HG03460 (cell line): Measurements from ENCODE around the gene GJA3.

Source experiments
- ATAC-seq: cut with Tn5 transposase; IDR thresholded peaks from one replicate; pipeline ENCODE4 v1.9.1; 2021; ENCODE audit not compliant: unreplicated experiment

GJA3 gene

DNA sequence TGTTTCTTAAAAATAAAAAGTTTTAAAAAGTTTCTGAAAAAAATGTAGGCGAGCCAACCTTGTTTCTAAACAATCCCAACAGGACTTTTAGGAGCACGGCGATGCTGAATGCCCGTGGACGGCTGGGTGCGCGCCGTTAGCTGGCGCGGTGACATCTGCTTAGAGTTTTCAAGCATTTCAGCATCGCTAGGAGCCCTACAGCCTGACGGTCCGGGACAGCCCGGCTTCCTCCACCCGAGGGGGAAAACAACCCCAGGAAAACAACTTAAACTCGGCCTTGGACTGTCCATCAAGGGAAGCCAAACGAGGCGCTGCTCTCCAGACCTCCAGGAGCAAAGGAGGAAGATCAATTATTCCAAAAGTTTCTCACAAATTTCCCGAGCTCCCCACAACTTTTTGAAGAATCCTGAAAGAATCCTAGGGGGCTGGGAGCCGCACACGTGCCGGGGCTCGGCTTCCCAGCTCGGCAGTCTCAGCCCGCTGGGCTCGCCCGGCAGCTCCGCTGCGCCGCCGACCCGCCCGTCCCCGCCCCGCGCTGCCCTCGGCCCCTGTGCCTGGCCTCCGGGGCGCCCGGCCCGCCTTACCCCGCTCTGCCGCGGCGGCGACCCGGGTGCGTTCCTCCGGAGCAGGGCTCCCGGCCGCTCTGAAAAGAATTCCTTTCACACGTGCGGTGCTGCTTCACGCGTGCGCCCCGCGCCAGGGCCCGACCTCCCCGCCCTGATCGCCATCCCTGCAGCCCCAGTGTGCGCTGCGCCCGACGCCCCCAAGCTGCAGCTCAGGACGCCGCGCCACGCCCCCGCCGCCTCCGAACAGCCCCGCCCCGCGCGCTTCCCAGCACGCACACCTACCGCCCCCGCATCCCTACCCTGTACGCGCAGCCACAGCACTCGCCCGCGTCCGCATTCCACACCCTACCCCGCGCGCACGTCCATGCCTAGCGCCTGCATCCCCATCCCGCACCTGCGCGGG is at the start of gene GJA3:
Gene GJA3 (minus strand): TSS at position 747 of the 969 bp plus-strand sequence. CDS start 17,764 bp downstream, outside the sequence.
- peak; percentile 67 for ATAC-seq

DNA sequence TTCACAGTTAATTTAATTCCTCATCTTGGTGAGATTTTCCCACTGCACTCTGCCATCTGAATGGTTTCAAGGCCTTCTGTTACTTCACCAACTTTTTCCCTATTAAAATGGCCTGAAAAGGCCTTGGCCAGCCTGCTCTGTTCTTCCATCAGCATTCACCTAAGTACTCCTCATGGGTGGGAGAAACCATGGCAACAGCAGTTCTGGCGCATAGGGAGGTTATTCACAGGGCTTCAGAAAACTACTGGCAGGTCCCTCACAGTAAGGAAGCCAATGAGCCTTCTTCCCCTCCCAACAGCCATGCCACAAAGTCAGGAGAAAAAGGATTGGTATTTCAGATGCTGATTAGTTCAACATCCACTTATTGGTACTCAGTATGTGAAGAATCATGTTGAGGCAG is 49.1 kb upstream of the GJA3 start:
- ATAC-seq: no peak

DNA sequence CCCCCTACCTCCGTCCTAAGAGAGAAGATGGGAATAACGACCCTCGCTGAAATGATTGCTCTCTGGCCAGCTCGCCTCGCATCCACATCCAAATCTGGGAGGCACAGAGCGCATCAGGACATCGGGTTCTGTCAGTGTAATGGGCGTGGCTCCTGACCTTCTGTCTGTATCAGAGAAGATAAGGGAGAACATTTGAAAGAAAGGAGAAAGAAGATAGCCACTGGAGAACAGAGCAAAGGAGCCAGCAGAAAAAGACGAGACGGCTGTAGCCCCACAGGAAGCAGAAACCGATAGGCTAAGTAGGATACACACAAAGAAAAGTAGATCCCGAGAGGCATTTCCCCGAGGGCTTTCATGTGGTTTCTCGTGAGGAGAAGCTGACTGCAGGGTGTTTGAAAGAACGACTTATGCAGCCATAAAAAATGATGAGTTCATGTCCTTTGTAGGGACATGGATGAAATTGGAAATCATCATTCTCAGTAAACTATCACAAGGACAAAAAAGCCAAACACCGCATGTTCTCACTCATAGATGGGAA is 45.9 kb upstream of the GJA3 start:
- no peak for ATAC-seq

GRCh38 chr13:20206065-20206697 is 45.3 kb upstream of the GJA3 start:
- ATAC-seq: no peak

DNA sequence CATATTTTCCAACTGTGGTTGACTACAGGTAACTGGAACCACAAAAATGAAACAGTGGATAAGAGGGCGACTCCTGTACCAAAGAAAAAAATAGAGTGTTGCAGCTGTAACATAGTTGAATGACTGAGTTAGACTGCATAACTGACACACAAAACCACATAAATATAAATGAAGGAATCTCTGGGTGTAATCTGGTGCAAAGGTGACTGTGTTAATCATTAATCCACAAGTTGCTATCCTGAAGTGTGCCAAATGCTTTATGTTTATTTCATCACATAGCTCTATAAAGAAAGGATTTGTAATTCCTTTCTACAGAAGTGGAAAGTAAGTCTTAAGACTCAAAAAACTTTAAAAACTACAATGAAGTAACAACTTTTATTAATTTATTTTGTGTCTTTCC is 37.9 kb upstream of the GJA3 start:
- ATAC-seq: no peak

DNA sequence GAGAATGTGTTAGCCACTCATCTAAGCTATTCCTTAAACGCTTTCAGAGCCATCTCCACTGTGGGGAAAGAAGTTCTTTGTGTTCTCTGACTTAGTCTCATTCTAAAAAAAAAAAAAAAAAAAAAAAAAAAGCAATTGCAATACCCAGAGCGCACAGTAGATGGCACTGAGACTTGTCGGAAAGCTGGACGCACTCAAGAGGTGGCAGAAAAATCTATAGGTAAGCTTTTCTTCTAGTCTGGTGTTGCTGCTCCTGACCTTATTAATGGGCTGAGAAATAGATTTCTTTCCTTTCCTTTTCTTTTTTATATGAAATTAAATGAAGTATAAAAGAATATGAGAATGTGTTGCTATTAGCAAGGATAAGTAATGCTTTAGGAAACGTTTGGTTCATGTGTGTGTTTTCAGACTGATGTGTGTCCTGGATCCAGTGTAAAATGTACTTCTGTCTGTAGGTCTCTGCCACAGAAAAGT is 36.5 kb upstream of the GJA3 start:
- no peak for ATAC-seq

DNA sequence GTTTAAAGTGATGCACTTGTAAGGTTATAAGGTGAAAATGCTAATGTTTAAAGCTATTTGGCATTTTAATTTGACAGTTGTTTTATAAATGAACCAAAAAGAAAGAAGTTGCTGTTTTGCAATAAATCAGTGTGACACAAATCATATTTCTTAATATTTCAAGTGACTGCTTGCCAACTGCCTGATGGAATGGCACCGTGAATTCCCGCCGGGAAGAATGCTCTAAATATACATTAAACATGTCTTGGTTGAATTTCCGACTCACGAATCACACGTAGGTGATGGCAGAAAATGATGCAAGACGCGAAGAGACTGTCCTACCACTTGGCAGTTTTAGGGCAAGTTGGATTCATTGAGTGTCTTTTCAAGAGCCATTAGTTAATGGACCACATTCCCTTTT is 34.9 kb upstream of the GJA3 start:
- ATAC-seq: no peak

- no peak for ATAC-seq
Measured at GRCh38 chr13:20193907-20194631, 33.2 kb upstream of the GJA3 start.

DNA sequence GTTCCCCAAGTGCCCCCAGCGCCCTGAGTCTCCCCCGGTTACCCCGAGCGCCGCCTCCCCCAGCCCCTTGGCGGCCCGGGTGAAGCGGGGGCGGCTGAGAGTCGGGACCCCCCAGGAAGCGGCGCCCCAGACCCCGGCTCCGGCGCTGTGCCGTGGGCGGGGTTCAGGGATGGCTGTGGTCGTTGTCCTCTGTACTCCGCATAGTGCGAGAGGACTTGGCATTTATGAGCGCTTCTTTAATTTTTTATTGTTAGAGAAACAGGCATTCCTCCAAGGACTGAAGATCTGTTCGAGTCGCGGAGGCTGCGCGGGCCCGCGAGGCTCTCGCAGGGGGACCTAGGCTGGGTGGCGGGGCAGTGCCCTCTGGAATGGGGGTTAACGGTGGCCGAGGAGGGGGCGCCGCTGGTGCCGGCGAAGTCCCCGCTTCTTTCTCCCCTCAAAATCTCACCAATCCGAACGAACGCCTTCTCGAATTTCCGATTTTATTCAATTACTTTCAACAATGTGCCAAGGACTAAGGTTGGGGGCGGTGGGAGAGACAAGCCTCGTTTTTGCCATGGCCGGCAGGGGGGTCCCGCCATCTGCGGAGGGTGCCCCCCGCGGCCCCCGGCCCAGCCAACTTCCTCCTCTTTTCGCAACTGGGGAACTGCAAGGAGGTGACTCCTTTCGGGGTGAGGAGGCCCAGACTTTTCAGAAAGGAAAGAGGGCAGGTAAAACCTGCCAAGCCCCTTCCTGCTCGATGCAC is 32.5 kb upstream of the GJA3 start:
- ATAC-seq: no peak

DNA sequence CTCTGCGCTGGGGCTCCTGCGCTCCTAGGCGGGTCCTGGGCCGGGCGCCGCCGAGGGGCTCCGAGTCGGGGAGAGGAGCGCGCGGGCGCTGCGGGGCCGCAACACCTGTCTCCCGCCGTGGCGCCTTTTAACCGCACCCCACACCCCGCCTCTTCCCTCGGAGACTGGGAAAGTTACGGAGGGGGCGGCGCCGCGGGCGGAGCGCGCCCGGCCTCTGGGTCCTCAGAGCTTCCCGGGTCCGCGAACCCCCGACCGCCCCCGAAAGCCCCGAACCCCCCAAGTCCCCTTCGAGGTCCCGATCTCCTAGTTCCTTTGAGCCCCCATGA is 31.9 kb upstream of the GJA3 start, which contains the start of gene GJB2:
Gene GJB2 (minus strand): TSS at position 103 of the 326 bp plus-strand sequence. CDS start 3,357 bp downstream, outside the sequence.
- ATAC-seq: no peak

- no peak for ATAC-seq
Measured at GRCh38 chr13:20192158-20192835, 31.4 kb upstream of the GJA3 start.

DNA sequence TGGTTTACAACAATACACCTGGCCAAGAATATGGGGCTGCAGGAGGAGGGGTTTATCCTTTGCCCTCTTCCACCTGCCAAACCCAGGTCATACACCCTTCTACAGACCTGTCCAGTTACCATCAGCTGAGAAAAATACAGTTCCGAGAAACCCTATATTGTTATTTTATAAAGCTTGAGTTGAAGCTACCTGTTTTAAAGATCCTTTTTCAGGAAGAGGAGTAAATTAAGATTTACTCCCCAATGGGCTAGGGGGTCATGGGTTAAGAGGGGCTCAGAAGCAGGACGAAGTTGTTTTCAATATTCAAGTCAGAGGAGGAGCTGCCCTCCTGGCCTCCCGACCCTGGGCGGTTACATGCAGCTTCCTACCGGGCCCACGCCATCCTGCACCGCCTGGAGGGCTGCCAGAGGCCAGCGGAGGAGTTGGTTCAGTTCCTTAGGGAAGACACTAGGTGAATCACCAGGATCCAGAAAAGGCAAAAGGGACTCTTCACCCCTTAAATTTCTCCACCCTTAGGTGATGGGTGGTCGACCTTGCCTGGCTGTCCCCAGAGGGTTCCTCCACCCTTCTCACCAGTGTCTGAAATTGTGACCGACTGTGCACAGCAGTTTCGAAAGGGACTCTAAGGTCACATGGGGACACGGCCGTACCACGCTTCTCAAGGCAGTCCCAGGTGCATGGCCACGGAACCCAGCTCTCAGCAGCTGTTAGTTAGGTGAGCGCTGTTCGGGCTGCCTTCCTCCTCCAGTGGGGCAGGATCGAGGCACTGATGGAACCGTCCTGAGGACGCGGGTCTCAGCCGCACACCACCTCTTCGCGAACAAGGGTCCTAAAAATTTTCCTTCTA is 30.7 kb upstream of the GJA3 start:
- no peak for ATAC-seq

DNA sequence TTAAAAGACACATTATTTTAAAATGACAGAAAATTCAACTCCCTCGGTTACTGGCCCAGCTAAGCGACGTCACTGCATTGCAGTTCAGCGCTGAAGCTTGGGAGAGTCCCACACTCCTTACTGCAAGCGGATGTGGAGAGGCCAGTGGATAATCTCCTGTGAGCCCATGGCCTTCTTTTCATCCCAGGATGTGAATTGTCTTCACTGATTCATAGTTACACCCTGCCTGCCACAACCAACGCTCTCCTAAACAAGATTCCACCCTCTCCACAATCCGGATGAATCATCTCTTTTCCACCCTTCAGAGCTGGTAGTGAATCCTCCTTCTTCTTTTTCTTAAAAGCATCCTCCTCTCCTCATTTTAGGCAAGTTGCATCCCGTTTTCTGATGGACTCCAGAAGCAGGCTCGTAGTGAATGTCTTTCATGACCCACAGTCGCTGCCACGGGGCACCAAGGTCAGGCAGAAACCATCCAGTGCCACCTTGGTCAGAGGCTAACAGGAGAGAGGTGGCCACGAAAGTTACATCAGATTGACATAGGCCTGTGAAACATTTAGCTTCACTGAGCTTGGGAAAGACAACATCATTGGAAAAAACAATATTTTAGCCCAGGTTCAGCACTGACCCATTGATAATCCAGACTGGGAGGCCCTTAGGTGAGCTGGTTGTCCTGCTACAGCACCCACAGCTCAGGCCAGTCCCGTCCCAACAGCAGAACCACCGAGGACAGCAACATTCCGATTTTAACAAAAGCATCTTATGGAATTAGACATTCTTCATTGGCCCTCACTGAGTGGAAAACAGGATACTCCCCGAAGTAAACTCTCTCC is 29.8 kb upstream of the GJA3 start:
- no peak for ATAC-seq

DNA sequence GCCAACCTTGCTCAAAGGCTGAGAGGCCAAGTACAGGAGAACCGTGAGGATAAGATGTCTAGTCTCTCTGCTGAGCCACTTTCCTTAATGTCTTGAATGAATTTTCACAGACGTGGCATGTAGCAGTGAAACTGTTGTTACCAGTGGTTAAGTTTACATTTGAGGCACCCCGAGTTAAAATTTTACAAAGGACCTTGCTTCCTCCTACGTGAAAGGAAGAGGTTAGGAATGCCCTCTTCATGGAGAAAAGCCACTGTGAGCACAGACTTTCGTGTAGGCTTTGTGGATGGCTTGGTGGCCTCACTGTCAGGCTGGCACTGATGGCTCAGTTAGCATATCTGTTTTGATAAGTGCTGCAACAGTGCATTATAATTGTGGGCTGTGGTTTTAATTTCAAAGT is 29.2 kb upstream of the GJA3 start:
- no peak for ATAC-seq

DNA sequence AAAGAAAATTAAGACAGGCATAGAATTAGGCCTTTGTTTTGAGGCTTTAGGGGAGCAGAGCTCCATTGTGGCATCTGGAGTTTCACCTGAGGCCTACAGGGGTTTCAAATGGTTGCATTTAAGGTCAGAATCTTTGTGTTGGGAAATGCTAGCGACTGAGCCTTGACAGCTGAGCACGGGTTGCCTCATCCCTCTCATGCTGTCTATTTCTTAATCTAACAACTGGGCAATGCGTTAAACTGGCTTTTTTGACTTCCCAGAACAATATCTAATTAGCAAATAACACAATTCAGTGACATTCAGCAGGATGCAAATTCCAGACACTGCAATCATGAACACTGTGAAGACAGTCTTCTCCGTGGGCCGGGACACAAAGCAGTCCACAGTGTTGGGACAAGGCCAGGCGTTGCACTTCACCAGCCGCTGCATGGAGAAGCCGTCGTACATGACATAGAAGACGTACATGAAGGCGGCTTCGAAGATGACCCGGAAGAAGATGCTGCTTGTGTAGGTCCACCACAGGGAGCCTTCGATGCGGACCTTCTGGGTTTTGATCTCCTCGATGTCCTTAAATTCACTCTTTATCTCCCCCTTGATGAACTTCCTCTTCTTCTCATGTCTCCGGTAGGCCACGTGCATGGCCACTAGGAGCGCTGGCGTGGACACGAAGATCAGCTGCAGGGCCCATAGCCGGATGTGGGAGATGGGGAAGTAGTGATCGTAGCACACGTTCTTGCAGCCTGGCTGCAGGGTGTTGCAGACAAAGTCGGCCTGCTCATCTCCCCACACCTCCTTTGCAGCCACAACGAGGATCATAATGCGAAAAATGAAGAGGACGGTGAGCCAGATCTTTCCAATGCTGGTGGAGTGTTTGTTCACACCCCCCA is 28.1 kb upstream of the GJA3 start:
- no peak for ATAC-seq

DNA sequence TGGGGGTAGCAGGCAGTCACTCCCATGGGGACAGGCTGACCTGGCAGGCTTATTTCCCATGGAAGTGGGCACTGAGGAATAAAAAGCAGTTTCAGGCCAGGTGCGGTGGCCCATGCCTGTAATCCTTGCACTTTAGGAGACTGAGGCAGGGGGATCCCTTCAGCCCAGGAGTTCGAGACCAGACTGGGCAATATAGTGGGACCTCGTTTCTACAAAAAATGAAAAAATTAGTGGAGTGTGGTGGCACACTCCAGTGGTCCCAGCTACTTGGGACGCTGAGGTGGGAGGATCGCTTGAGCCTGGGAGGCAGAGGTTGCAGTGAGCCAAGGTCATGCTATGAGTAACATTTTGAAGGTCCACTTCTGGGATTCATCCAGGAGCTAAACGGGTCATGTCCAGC is 25.9 kb upstream of the GJA3 start:
- ATAC-seq: no peak

GRCh38 chr13:20185366-20186056 is 24.7 kb upstream of the GJA3 start:
- no peak for ATAC-seq
